Stimulated activated CD4-positive, alpha-beta T cell treated with anti-CD3 and anti-CD28 coated beads, Interleukin-1b, Interleukin-23, amount 100 ng/mL, for 1 hour (primary cell): ENCODE data around the gene RABAC1.

ENCODE experiments used
- DNase-seq, 2 donors: peaks; one replicate each; pipeline ENCODE4 v3.0.0-alpha.2; 2020; ENCODE audit warnings: low read depth in 2 of 2

RABAC1 gene

GRCh38 chr19:41928754-41929535, 30.2 kb downstream of the RABAC1 start:
- no peak for DNase-seq

GRCh38 chr19:41928221-41928683, 30.9 kb downstream of the RABAC1 start, which contains the start of gene ERFL:
ERFL (minus strand) TSS chr19:41928449; CDS start chr19:41912919, 15,530 bp downstream.
- DNase-seq, result no peak

- no peak for DNase-seq
These were observed 31.5 kb downstream of the RABAC1 start for GRCh38 chr19:41927497-41928192.

GRCh38 chr19:41926763-41927496, 32.2 kb downstream of the RABAC1 start:
- DNase-seq, result no peak

- DNase-seq, result no peak
These were observed 32.9 kb downstream of the RABAC1 start for GRCh38 chr19:41926028-41926762.

- no peak for DNase-seq
These were observed 33.7 kb downstream of the RABAC1 start for GRCh38 chr19:41925208-41926003.

- DNase-seq, result no peak
These were observed 34.7 kb downstream of the RABAC1 start for GRCh38 chr19:41924151-41925145.

- DNase-seq, result no peak
These were observed 35.9 kb downstream of the RABAC1 start for GRCh38 chr19:41923045-41923788.

GRCh38 chr19:41922585-41922984, 36.5 kb downstream of the RABAC1 start:
- DNase-seq, result no peak

GRCh38 chr19:41921577-41922576, 37.2 kb downstream of the RABAC1 start:
- DNase-seq, result no peak

GRCh38 chr19:41920882-41921576, 38.1 kb downstream of the RABAC1 start:
- no peak for DNase-seq

- no peak for DNase-seq
These were observed 39.0 kb downstream of the RABAC1 start for GRCh38 chr19:41919948-41920712.

- no peak for DNase-seq
These were observed 40.4 kb downstream of the RABAC1 start for GRCh38 chr19:41918653-41919244.

- no peak for DNase-seq
These were observed 41.0 kb downstream of the RABAC1 start for GRCh38 chr19:41918095-41918494.

- no peak for DNase-seq
These were observed 41.4 kb downstream of the RABAC1 start for GRCh38 chr19:41917676-41918075.
